ENCODE results near the gene ARHGAP28. TPM values are rescaled to one million over a fixed set of nuclear protein-coding genes. Genes with fewer than 3 reads are reported as not detected.
A peak's percentile ranks its signal among the peaks of the same experiment; 100 is the strongest.

ARHGAP28 gene
- total RNA-seq (2014; rRNA removed; shearing (Covaris generic)): 12.6 and 15.1 TPM in 2 replicates

GRCh38 chr18:6729247-6730091 is at the start of gene ARHGAP28:
Gene ARHGAP28 (plus strand): TSS chr18:6729716. CDS start chr18:6729822, 106 bp downstream.
- DNase-seq: peak; percentile 86 to 93
- Histone ChIP-seq H3K36me3 (no peaks in the 10 kb centered on the region), H3K4me3 (peak within 1 kb of the TSS; percentile 75), H3K27ac (peak within 1 kb of the TSS; percentile 81), H3K4me1 (peaks cover 12% of the 10 kb centered on the region), H3K9me3 (replicated peaks) (no peaks in the 10 kb centered on the region), H3K27me3 (no peaks in the 10 kb centered on the region)

GRCh38 chr18:6681331-6681875 is 48.1 kb upstream of the ARHGAP28 start:
- Histone ChIP-seq H3K9me3 (replicated peaks) (no peaks in the 10 kb centered on the region), H3K36me3 (no peaks in the 10 kb centered on the region), H3K4me3 (no peak overlapping the region), H3K4me1 (no peaks in the 10 kb centered on the region), H3K27ac (no peak overlapping the region), H3K27me3 (no peaks in the 10 kb centered on the region)
- no peak for DNase-seq

GRCh38 chr18:6682437-6683111 is 46.9 kb upstream of the ARHGAP28 start:
- Histone ChIP-seq H3K4me3 (no peak overlapping the region), H3K9me3 (replicated peaks) (no peaks in the 10 kb centered on the region), H3K27ac (no peak overlapping the region), H3K36me3 (no peaks in the 10 kb centered on the region), H3K27me3 (no peaks in the 10 kb centered on the region), H3K4me1 (no peaks in the 10 kb centered on the region)
- no peak for DNase-seq

GRCh38 chr18:6683112-6683876 is 46.2 kb upstream of the ARHGAP28 start:
- Histone ChIP-seq H3K4me3 (no peak overlapping the region), H3K27ac (no peak overlapping the region), H3K9me3 (replicated peaks) (no peaks in the 10 kb centered on the region), H3K4me1 (no peaks in the 10 kb centered on the region), H3K36me3 (no peaks in the 10 kb centered on the region), H3K27me3 (no peaks in the 10 kb centered on the region)
- DNase-seq: no peak

GRCh38 chr18:6687676-6688075 is 41.8 kb upstream of the ARHGAP28 start:
- Histone ChIP-seq H3K4me3 (no peak overlapping the region), H3K27ac (no peak overlapping the region), H3K4me1 (no peaks in the 10 kb centered on the region), H3K27me3 (no peaks in the 10 kb centered on the region), H3K36me3 (no peaks in the 10 kb centered on the region), H3K9me3 (replicated peaks) (no peaks in the 10 kb centered on the region)
- DNase-seq: no peak

GRCh38 chr18:6708890-6709289 is 20.6 kb upstream of the ARHGAP28 start:
- Histone ChIP-seq H3K27ac (no peak overlapping the region), H3K4me3 (no peak overlapping the region)

GRCh38 chr18:6711467-6711866 is 18.0 kb upstream of the ARHGAP28 start:
- Histone ChIP-seq H3K9me3 (replicated peaks) (no peaks in the 10 kb centered on the region), H3K27ac (no peak overlapping the region), H3K36me3 (no peaks in the 10 kb centered on the region), H3K4me1 (no peaks in the 10 kb centered on the region), H3K4me3 (no peak overlapping the region), H3K27me3 (no peaks in the 10 kb centered on the region)
- DNase-seq: no peak

More at GRCh38 chr18:6708890-6709289, 20.6 kb upstream of the ARHGAP28 start:
- H3K36me3 ChIP-seq: no peaks in the 10 kb centered on the region
- H3K27me3 ChIP-seq: no peaks in the 10 kb centered on the region
- no peak for DNase-seq
- H3K4me1 ChIP-seq: no peaks in the 10 kb centered on the region
- H3K9me3 ChIP-seq (replicated peaks): no peaks in the 10 kb centered on the region

GRCh38 chr18:6712401-6712800 is 17.1 kb upstream of the ARHGAP28 start:
- Histone ChIP-seq H3K9me3 (replicated peaks) (no peaks in the 10 kb centered on the region), H3K27ac (no peak overlapping the region), H3K27me3 (no peaks in the 10 kb centered on the region), H3K4me3 (no peak overlapping the region), H3K36me3 (no peaks in the 10 kb centered on the region), H3K4me1 (no peaks in the 10 kb centered on the region)
- DNase-seq: no peak

- no peaks in the 10 kb centered on the region for H3K9me3 ChIP-seq (replicated peaks)
- no peak for DNase-seq
Measured at GRCh38 chr18:6714010-6714409, 15.5 kb upstream of the ARHGAP28 start.

GRCh38 chr18:6718267-6718666 is 11.2 kb upstream of the ARHGAP28 start:
- no peak overlapping the region for H3K4me3 ChIP-seq
- H3K36me3 ChIP-seq: no peaks in the 10 kb centered on the region
- peaks cover 6% of the 10 kb centered on the region for H3K4me1 ChIP-seq
- no peaks in the 10 kb centered on the region for H3K9me3 ChIP-seq (replicated peaks)
- no peaks in the 10 kb centered on the region for H3K27me3 ChIP-seq
- no peak overlapping the region for H3K27ac ChIP-seq
- no peak for DNase-seq

More at GRCh38 chr18:6714010-6714409, 15.5 kb upstream of the ARHGAP28 start:
- Histone ChIP-seq H3K27ac (no peak overlapping the region), H3K4me1 (no peaks in the 10 kb centered on the region), H3K4me3 (no peak overlapping the region), H3K27me3 (no peaks in the 10 kb centered on the region), H3K36me3 (no peaks in the 10 kb centered on the region)

GRCh38 chr18:6719098-6719846 is 10.2 kb upstream of the ARHGAP28 start:
- no peak overlapping the region for H3K27ac ChIP-seq
- DNase-seq: no peak
- no peaks in the 10 kb centered on the region for H3K9me3 ChIP-seq (replicated peaks)
- H3K36me3 ChIP-seq: no peaks in the 10 kb centered on the region
- H3K4me3 ChIP-seq: no peak overlapping the region
- no peaks in the 10 kb centered on the region for H3K27me3 ChIP-seq
- H3K4me1 ChIP-seq: peaks cover 10% of the 10 kb centered on the region

GRCh38 chr18:6719910-6720683 is 9.4 kb upstream of the ARHGAP28 start:
- H3K4me3 ChIP-seq: no peak overlapping the region
- no peaks in the 10 kb centered on the region for H3K9me3 ChIP-seq (replicated peaks)
- H3K27ac ChIP-seq: no peak overlapping the region
- H3K4me1 ChIP-seq: peaks cover 15% of the 10 kb centered on the region
- H3K36me3 ChIP-seq: no peaks in the 10 kb centered on the region
- no peaks in the 10 kb centered on the region for H3K27me3 ChIP-seq
- no peak for DNase-seq

- Histone ChIP-seq H3K9me3 (replicated peaks) (no peaks in the 10 kb centered on the region), H3K27ac (no peak overlapping the region), H3K27me3 (no peaks in the 10 kb centered on the region), H3K36me3 (no peaks in the 10 kb centered on the region), H3K4me3 (no peak overlapping the region), H3K4me1 (peaks cover 15% of the 10 kb centered on the region)
- no peak for DNase-seq
Measured at GRCh38 chr18:6721755-6722154, 7.8 kb upstream of the ARHGAP28 start.
